ENCODE measurements around the gene CA4. TPM values are rescaled to one million over a fixed set of nuclear protein-coding genes. Genes with fewer than 3 reads are reported as not detected.

The CA4 gene
- total and polyA plus RNA-seq, 2 of the 8 experiments (the other 6 are each of a cell fraction or from before 2014, with no cell fraction given) = 3.6 to 4.2 TPM

DNA sequence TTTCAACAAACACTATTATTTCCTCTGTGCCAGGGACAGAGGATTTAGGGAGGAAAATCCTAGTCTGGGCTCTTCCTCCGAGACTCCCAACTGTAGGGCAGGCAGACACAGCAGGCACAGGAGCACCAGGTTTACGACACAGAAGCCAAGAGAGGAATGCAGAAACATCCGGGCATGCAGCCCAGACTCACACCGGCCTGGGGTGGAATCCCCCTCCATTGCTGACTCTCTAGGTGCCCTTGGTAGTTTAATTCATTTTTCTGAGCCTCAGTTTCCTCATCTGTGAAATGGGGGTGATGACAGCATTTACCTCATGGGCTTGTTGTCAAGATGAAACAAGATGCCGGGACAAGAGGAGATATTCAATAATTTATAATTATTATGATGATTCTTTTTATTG lies 14.9 kb downstream of the CA4 start:
- Histone ChIP-seq H4K8ac (ENCODE audit: extremely low read depth, insufficient read depth, low read length) (no peak overlapping the region), H3K4me2 (ENCODE audit: insufficient read depth in 1 of 2, low read depth in 2 of 2, low read length in 2 of 2) (no peak overlapping the region), H4K20me1 (replicated peaks in 1 of 2; ENCODE audit: control insufficient read depth in 1 of 2, insufficient read depth in 2 of 2, low read length in 2 of 2) (no peaks in the 10 kb centered on the region), H2BK120ac (replicated peaks; ENCODE audit: low read depth, low read length) (no peak overlapping the region), H2BK20ac (ENCODE audit: low read length) (no peak overlapping the region), H3K27me3 (replicated peaks in 1 of 4; ENCODE audit: control insufficient read depth in 3 of 4, extremely low read depth in 1 of 4, insufficient read depth in 3 of 4, low read length in 3 of 4) (no peaks in the 10 kb centered on the region), H3K4me1 (replicated peaks in 1 of 4; ENCODE audit: control insufficient read depth in 3 of 4, insufficient read depth in 4 of 4, low read length in 3 of 4) (peaks cover 0 to 35% (median 23%) of the 10 kb centered on the region in 4 experiments; a peak in 6 of 7 replicates), H3K14ac (ENCODE audit: insufficient read length) (no peak overlapping the region), H3K23ac (ENCODE audit: insufficient read length) (no peak overlapping the region), H3K56ac (replicated peaks; ENCODE audit: insufficient read length, low read depth, low read length) (no peak overlapping the region), H3K27ac (ENCODE audit: low read depth, low read length) (no peak overlapping the region), H3K4ac (replicated peaks; ENCODE audit: insufficient read length, low read depth, low read length) (no peak overlapping the region), H3K18ac (ENCODE audit: extremely low read depth, low read length) (no peak overlapping the region), H4K91ac (replicated peaks; ENCODE audit: insufficient read length, low read length) (no peak overlapping the region), H3K79me1 (ENCODE audit: low read depth, low read length) (no peaks in the 10 kb centered on the region), H2AFZ (ENCODE audit: low read length) (no peak overlapping the region), H4K5ac (ENCODE audit: insufficient read length, low read depth, low read length) (no peak overlapping the region), H3K36me3 (ENCODE audit: control insufficient read depth in 2 of 4, insufficient read depth in 4 of 4, low read length in 3 of 4) (no peaks in the 10 kb centered on the region), H3K4me3 (ENCODE audit: extremely low read depth in 1 of 4, insufficient read depth in 2 of 4, low read depth in 3 of 4, low read length in 4 of 4) (no peak overlapping the region), H3K9me3 (ENCODE audit: insufficient read depth in 2 of 2, low read depth in 1 of 2, low read length in 1 of 2) (no peaks in the 10 kb centered on the region), H2AK5ac (ENCODE audit: low read depth, low read length) (no peak overlapping the region), H3K23me2 (ENCODE audit: low read depth, low read length) (peaks cover 5% of the 10 kb centered on the region; the same call in 1 of the 2 replicates), H2BK5ac (ENCODE audit: low read depth, low read length) (no peak overlapping the region), H2BK15ac (ENCODE audit: low read length) (no peak overlapping the region), H2BK12ac (ENCODE audit: low read depth, low read length) (no peak overlapping the region), H3K79me2 (ENCODE audit: control insufficient read depth in 1 of 2, insufficient read depth in 2 of 2, low read length in 2 of 2) (no peaks in the 10 kb centered on the region), H3K9ac (replicated peaks in 1 of 4; ENCODE audit: extremely low read depth in 1 of 4, low read depth in 3 of 4, low read length in 3 of 4) (no peak overlapping the region)
- POLR2A ChIA-PET (ENCODE audit: partially characterized antibody) = no interaction called here
- CTCF ChIA-PET (ENCODE audit: partially characterized antibody) = interaction anchor here (0.6 to 9.0 kb wide), 3 partner anchors 12 to 307 kb away, joined by 3 to 148 read pairs (median 51); partner anchors contain the start of gene CA4
- WGBS, 2 experiments (ENCODE audit: extremely low coverage in 1 of 2, insufficient coverage in 1 of 2, insufficient read length in 1 of 2, insufficient replicate concordance in 2 of 2, low coverage in 1 of 2, low lambda C conversion rate in 2 of 2, missing lambda C conversion rate in 1 of 2) = 85% methylated on average over 5 of the region's 5 CpGs; no CpG with 5 or more reads in 1 of the 2 experiments
- FAIRE-seq (no peak), DNase-seq (ENCODE audit: low read depth in 1 of 2, low spot score in 2 of 2) (no peak)
- no peak for TF ChIP-seq SUZ12 (IDR thresholded peaks at IDR 0.05; ENCODE audit: low read length)
- TF ChIP-seq SP2 (IDR thresholded peaks at IDR 0.05; ENCODE audit: low read length) = no peak
- TF ChIP-seq NANOG (IDR thresholded peaks at IDR 0.05; ENCODE audit: insufficient read depth, low read depth, low read length, poor library complexity, severe bottlenecking) = no peak
- 0 out of 2 replicates have a peak, but pooled peaks have one; percentile 37 for TF ChIP-seq KDM1A (IDR thresholded peaks at IDR 0.05; ENCODE audit: borderline replicate concordance, low read length)
- no peak for TF ChIP-seq TAF7 (optimal IDR thresholded peaks at IDR 0.05; ENCODE audit: borderline replicate concordance, low read depth, low read length)
- no peak for TF ChIP-seq SP1 (IDR thresholded peaks at IDR 0.05; ENCODE audit: low read depth, low read length)
- no peak for TF ChIP-seq TBP (IDR thresholded peaks at IDR 0.05; ENCODE audit: low read depth, low read length)
